GM06990 (cell line): ENCODE data around the gene SIM2.

Source experiments
- DNase-seq: peaks from one replicate; pipeline ENCODE4 v3.0.0-alpha.2; 2011; ENCODE audit not compliant: insufficient read length; ENCODE audit errors: extremely low read depth
- H3K27me3 ChIP-seq: replicated peaks from 2 replicates; pipeline ENCODE4 v1.6.0; 2011; ENCODE audit warnings: low read length; ENCODE audit not compliant: control insufficient read depth, insufficient read depth
- H3K36me3 ChIP-seq: 2 replicates; pipeline ENCODE4 v1.5.1; 2011; ENCODE audit warnings: low read length; ENCODE audit not compliant: control insufficient read depth, insufficient read depth
- H3K4me3 ChIP-seq: replicated peaks from 2 replicates; pipeline ENCODE4 v1.5.1; 2011; ENCODE audit warnings: low read depth, mild to moderate bottlenecking, control low read depth, low read length
- TF ChIP-seq, protein P1 (sequence below): IDR thresholded peaks from 2 replicates; pipeline ENCODE4 v1.5.1; 2011; ENCODE audit warnings: low read length, control low read depth, mild to moderate bottlenecking, inconsistent platforms; ENCODE audit not compliant: insufficient read depth, poor library complexity, severe bottlenecking

SIM2 gene

DNA sequence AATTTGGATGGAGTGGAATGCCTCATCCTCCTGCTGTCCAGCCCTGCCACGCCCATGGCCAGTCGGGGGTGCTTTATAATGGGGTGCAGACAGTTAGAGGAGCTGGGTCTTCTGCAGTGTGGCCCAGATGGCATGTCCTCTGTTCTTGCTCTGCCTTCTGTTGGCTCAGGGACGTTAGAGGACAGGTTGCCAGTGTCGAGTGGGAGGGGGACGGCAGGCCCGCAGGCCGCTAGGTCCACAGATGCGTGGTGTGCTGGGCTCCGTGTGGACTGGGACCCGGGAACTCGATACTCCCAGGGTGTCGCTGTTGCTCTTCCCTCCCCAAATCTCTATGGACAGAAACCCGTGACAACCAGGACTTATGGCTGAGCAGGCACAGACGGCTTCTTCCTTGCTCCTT, 33.3 kb downstream of the SIM2 start:
- Histone ChIP-seq H3K27me3 (no peaks in the 10 kb centered on the region; the same call in 1 of the 2 replicates), H3K4me3 (no peak overlapping the region), H3K36me3 (no peaks in the 10 kb centered on the region)
- DNase-seq: no peak
- TF ChIP-seq, protein P1, sequence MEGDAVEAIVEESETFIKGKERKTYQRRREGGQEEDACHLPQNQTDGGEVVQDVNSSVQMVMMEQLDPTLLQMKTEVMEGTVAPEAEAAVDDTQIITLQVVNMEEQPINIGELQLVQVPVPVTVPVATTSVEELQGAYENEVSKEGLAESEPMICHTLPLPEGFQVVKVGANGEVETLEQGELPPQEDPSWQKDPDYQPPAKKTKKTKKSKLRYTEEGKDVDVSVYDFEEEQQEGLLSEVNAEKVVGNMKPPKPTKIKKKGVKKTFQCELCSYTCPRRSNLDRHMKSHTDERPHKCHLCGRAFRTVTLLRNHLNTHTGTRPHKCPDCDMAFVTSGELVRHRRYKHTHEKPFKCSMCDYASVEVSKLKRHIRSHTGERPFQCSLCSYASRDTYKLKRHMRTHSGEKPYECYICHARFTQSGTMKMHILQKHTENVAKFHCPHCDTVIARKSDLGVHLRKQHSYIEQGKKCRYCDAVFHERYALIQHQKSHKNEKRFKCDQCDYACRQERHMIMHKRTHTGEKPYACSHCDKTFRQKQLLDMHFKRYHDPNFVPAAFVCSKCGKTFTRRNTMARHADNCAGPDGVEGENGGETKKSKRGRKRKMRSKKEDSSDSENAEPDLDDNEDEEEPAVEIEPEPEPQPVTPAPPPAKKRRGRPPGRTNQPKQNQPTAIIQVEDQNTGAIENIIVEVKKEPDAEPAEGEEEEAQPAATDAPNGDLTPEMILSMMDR: no peak

DNA sequence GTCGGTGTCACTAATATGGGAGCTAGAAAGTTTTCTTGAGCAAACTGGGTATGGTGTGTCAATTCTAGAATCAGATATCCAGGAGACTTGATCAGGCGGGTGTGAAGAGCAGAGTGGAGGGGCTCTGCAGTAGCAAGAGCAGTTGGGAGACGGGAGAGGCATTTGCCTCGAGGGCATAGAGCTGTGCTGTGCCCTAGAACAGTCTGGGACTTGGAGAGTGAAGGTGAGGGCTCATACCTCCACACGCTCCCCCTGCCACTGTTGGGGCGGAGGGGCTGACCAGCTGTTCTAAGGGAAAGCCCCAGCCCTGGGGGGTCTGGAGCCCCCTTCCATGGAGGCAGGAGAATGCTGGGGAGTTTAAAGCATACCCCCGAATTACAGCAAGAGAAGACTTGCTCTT, 33.8 kb downstream of the SIM2 start:
- no peaks in the 10 kb centered on the region for H3K36me3 ChIP-seq
- H3K4me3 ChIP-seq: no peak overlapping the region
- DNase-seq: no peak
- H3K27me3 ChIP-seq: no peaks in the 10 kb centered on the region; the same call in 1 of the 2 replicates
- TF ChIP-seq, protein P1: no peak

DNA sequence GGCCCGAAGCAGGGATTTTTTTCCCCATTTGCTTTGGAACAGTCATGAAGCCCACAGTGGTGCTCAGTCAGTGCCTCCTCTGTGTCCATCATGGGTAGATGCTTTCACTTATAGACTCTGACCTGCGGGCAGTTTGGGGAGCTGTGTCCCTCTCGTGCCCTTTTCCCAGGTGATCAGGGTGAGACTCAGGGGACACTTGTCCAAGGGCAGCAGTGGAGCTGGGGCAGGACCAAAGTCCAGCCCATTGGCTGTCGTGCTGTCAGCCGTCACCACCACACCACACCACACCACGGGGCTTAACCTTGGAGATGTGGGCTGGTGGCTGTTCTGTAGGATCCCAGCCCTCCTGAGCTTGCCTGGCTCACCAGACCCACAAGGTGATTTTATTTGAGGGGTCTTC, 34.9 kb downstream of the SIM2 start:
- H3K4me3 ChIP-seq: no peak overlapping the region
- H3K36me3 ChIP-seq: no peaks in the 10 kb centered on the region
- TF ChIP-seq, protein P1: no peak
- no peaks in the 10 kb centered on the region; the same call in 1 of the 2 replicates for H3K27me3 ChIP-seq
- DNase-seq: no peak

DNA sequence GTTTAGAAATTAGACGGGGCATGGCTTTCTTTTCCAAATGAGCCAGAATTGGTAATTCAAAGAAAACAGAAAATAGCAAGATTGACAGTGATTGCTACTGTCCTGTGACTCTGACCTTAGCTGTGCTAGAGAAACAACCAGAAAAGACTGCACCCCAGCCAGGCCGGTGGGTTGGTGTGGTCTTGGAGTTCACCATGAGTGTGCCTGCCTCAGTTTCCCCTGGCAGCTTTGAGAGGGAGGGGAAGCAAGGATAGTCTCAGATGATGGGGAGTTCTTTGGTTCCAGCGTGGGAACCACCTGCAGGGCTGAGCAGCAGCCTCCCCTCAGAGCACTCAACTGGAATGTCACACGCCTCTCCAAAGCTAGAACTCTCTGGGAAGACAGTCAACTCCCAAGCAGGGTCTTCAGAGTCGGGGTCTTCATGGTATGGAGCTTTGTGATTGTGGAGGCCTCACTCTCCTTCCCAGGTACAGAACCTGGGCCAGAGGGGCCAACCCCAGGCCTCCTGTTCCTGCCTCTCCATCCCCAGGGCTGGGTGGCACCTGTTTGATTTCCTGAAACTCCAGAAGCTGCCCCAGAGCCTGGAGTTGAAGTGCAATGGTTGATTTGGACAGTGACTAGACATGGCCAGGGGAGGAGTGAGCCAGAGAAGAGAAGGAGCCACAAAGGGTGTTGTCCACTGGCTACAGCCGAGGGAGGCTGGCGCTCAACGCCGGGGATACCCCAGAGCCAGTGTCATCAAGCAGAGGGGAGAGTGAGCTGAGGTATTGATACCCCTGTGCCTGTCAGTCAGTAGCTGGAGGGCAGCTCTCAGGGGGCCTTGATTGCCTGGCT, 35.7 kb downstream of the SIM2 start:
- H3K27me3 ChIP-seq: no peaks in the 10 kb centered on the region; the same call in 1 of the 2 replicates
- H3K36me3 ChIP-seq: no peaks in the 10 kb centered on the region
- H3K4me3 ChIP-seq: no peak overlapping the region
- TF ChIP-seq, protein P1: no peak
- DNase-seq: no peak

DNA sequence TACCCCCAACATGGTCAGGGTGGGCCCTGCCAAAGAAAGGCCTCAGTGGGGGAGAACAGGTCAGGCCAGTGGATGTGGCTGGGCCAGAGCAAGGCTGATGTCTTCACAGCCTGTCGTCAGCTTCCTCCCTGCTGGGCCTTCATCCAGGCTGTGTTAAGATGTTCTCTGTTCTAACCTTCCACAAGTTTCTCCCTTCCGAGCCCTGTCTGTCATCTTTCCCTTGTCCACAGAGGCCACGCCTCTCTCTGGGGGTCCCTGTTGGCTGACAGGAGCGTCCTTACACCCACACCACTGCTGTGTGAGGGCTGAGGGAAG, 36.2 kb downstream of the SIM2 start:
- TF ChIP-seq, protein P1: no peak
- Histone ChIP-seq H3K27me3 (no peaks in the 10 kb centered on the region; the same call in 1 of the 2 replicates), H3K36me3 (no peaks in the 10 kb centered on the region), H3K4me3 (no peak overlapping the region)
- no peak for DNase-seq
